Astrocyte of the spinal cord (primary cell): ENCODE measurements around the gene ROBO2.

Experiments used
- DNase-seq: peaks from one replicate; pipeline ENCODE4 v3.0.0; 2011; ENCODE audit warnings: low read depth, low spot score
- H3K4me3 ChIP-seq: 2 replicates; pipeline ENCODE4 v1.5.1; 2011; ENCODE audit warnings: low read depth, mild to moderate bottlenecking, low read length, moderate library complexity
- in situ Hi-C: cut with HindIII; loops from 2 replicates; pipeline ENCODE4 v1.10.0; 2017; ENCODE audit warnings: low sequenced_read_pairs
- TF ChIP-seq, protein P1 (sequence below): IDR thresholded peaks from 2 replicates; pipeline ENCODE4 v1.5.1; 2012; ENCODE audit warnings: low read depth, mild to moderate bottlenecking, low read length, inconsistent platforms

Gene ROBO2

DNA sequence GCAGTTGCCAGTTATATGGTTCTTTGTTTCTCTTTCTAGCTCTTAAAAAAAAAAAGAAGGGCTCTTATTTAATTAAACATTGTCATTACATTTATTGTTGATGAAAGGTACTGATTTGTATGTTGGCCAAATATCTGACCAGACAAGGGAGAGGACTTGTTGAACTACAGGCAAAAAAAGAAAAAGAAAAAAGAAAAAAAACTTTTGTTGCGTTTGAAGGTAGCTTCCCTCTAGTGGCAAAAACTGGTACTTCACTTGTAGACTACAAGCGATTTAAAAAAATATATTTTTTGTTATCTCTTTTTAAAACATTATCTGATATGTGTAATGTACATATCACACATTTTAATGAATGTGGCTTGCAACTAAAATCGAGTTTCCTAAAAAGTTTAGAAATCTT, 280.6 kb downstream of the ROBO2 start:
- H3K4me3 ChIP-seq = no peak overlapping the region
- in situ Hi-C loops = no loop called here
- TF ChIP-seq, protein P1, sequence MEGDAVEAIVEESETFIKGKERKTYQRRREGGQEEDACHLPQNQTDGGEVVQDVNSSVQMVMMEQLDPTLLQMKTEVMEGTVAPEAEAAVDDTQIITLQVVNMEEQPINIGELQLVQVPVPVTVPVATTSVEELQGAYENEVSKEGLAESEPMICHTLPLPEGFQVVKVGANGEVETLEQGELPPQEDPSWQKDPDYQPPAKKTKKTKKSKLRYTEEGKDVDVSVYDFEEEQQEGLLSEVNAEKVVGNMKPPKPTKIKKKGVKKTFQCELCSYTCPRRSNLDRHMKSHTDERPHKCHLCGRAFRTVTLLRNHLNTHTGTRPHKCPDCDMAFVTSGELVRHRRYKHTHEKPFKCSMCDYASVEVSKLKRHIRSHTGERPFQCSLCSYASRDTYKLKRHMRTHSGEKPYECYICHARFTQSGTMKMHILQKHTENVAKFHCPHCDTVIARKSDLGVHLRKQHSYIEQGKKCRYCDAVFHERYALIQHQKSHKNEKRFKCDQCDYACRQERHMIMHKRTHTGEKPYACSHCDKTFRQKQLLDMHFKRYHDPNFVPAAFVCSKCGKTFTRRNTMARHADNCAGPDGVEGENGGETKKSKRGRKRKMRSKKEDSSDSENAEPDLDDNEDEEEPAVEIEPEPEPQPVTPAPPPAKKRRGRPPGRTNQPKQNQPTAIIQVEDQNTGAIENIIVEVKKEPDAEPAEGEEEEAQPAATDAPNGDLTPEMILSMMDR = peak; percentile 76
- peak; percentile 67 for DNase-seq

DNA sequence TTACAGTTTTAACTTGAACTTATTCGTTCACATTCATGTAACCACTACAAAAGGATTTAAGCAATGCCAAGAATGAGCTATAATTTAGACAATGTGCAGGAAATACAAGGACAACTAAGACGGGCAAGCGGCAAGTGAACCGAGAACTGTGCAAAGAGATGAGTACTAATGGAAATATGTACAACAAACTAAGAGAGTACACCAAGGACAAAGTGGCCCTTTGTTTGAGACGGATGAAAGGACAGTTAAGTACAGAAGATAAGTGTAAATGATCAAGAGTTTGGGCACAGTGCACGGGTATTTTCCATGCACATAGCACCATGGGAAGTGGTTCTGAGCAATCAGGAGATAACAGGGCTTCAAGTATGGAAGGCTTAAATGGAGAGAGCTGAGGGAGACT, 281.7 kb downstream of the ROBO2 start:
- TF ChIP-seq, protein P1 = no peak
- in situ Hi-C loops = no loop called here
- no peak overlapping the region for H3K4me3 ChIP-seq
- DNase-seq = peak; percentile 11

DNA sequence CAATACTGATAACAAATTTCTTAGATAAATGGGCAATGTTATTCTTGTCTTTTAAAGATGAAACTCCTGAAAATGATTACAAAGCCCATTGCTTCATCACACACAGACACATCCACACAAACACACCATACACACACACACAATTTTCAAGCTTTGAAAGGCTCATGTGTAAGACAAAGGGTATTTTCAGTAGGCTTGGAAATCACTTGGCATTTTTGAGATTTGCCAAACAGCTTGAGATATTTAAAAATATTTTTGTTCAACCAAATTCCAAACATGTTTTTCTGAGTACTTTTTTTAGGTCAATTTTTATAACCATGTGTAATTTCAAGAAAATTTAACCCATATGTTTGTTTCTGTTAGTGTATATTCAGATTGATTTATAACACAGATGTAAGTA, 283.7 kb downstream of the ROBO2 start:
- TF ChIP-seq, protein P1 = no peak
- in situ Hi-C loops = no loop called here
- no peak overlapping the region for H3K4me3 ChIP-seq
- no peak for DNase-seq

DNA sequence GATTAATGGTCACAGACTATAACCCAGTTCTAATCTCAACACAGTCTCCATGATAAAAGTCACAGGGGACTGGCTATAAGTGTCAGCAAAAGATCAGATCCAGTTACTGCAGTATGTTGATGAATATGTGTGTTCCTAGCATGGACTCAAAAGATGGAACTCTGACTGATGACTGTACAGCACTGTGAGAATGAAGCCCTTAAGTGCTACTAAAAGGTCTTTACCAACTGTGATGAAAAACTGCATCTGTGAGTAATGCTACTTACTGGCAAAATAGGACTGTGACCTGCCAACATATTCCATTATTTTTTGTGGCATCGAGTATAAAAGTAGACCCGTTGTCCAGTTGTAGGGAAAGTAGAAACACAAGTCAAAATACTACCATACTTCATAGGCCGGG, 284.2 kb downstream of the ROBO2 start:
- no peak overlapping the region for H3K4me3 ChIP-seq
- in situ Hi-C loops = no loop called here
- no peak for DNase-seq
- TF ChIP-seq, protein P1 = no peak

GRCh38 chr3:77325280-77325679, 285.4 kb downstream of the ROBO2 start:
- DNase-seq = no peak
- TF ChIP-seq, protein P1 = no peak
- in situ Hi-C loops = no loop called here
- H3K4me3 ChIP-seq = no peak overlapping the region

DNA sequence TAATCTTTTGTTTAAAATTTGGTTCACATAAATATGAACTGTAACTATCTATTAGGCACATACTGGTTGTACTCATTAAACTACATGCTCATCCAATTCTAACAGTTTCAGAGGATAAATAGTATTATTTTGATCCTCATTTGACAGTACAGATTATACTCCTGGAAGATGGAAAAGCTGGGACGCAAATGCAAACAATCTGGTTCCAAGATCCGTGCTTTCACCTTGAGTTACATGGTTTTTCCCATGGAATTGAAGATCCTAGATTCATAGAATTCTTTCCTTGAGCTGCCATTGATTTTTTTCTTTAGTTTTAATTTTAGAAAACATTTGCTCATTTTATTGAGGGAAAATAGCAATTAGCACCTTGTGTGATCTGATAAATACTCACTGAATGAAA, 285.8 kb downstream of the ROBO2 start:
- DNase-seq = no peak
- in situ Hi-C loops = no loop called here
- H3K4me3 ChIP-seq = no peak overlapping the region
- TF ChIP-seq, protein P1 = no peak

DNA sequence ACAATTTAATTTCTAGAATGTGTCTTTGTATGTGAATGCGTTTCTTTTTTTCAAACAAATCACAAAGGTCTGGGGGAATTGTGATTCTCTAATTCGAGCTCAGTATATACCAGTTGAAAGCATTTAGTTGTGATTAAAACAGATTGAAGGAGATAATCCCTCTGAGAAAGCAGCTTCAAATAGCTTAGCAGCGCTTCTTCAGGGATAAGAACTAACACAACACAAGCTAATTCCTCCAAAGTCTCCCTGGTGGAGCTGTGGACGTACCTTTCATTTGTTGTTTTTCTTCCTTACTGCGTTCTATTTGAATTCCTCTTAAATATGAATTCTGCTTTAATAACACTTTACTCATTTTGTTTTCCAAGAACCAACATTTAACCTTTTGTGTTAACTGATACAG, 286.7 kb downstream of the ROBO2 start:
- no peak overlapping the region for H3K4me3 ChIP-seq
- DNase-seq = no peak
- TF ChIP-seq, protein P1 = no peak
- in situ Hi-C loops = no loop called here
